Fibroblast of lung (primary cell): ENCODE measurements around the gene PYCARD.

Experiments
- CTCF ChIP-seq, 2 donors: IDR thresholded peaks in 1 of 2; conservative IDR thresholded peaks in 1 of 2; 1 replicate in 1 of 2; 2 replicates in 1 of 2; pipeline ENCODE4 v1.5.1; 2011 to 2012; ENCODE audit warnings: low read length in 2 of 2, control low read depth in 1 of 2, inconsistent platforms in 1 of 2, low read depth in 1 of 2, mild to moderate bottlenecking in 1 of 2
- EZH2 ChIP-seq: IDR thresholded peaks from 2 replicates; pipeline ENCODE4 v1.5.1; 2012; ENCODE audit warnings: low read length, control low read depth, mild to moderate bottlenecking; ENCODE audit errors: missing control alignments

DNA sequence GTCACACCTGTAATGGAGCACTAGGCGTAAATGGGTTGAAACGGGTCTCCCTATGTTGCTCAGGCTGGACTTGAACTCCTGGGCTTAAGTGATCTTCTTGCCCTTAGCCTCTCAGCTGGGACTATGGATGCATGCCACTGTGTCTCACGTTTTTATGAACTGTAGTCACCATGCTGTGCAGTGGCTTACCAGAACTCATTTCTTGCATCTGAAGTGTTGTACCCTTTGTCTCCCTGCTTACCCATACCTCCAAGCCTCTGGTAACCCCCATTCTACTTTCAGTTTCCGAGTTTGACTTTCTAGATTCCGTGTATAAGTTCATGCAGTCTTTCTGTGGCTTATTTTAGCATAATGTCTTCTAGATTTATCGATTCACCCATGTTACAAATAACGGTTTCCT lies 7.7 kb downstream of the PYCARD start:
- no peak for TF ChIP-seq CTCF (conservative IDR thresholded peaks at IDR 0.05 in 1 of 2, IDR thresholded peaks at IDR 0.05 in 1 of 2; ENCODE audit: low read depth in 1 of 2, low read length in 2 of 2)
- no peak for TF ChIP-seq EZH2
